Suprapubic skin (tissue), 4 donors: ENCODE data around the gene PAK6. TPM values are rescaled to one million over a fixed set of nuclear protein-coding genes. Genes with fewer than 3 reads are reported as not detected.

ENCODE experiments used
- DNase-seq, 2 donors: peaks; one replicate each; pipeline ENCODE4 v3.0.0-alpha.2; 2019; ENCODE audit warnings: low spot score in 2 of 2
- H3K27ac ChIP-seq: fragments of 200-600 bp; sonication (generic); one replicate; pipeline ENCODE4 v1.5.1; 2019
- H3K27me3 ChIP-seq: fragments of 200-600 bp; sonication (generic); one replicate; pipeline ENCODE4 v1.5.1; 2019
- H3K36me3 ChIP-seq: fragments of 200-600 bp; sonication (generic); one replicate; pipeline ENCODE4 v1.5.1; 2019
- H3K4me1 ChIP-seq: fragments of 200-600 bp; sonication (generic); one replicate; pipeline ENCODE4 v1.5.1; 2019
- H3K4me3 ChIP-seq: fragments of 200-600 bp; sonication (generic); one replicate; pipeline ENCODE4 v1.5.1; 2019; ENCODE audit warnings: mild to moderate bottlenecking
- H3K9me3 ChIP-seq: fragments of 200-600 bp; sonication (generic); one replicate; pipeline ENCODE4 v1.5.1; 2019
- CTCF ChIP-seq, 2 donors: fragments of 200-600 bp in 1 of 2; fragments of 450-650 bp in 1 of 2; sonication (generic) in 1 of 2; IDR thresholded peaks; one replicate each; pipeline ENCODE4 v1.5.1; 2016 to 2019; ENCODE audit warnings: antibody characterized with exemption in 2 of 2, mild to moderate bottlenecking in 1 of 2, moderate library complexity in 1 of 2
- EP300 ChIP-seq: sonication (generic); formaldehyde crosslinking; IDR thresholded peaks from one replicate; pipeline ENCODE4 v1.6.1; 2017; ENCODE audit warnings: antibody characterized with exemption
- POLR2A ChIP-seq, 2 donors: fragments of 450-650 bp; IDR thresholded peaks; one replicate each; pipeline ENCODE4 v1.6.1; 2017; ENCODE audit warnings: antibody characterized with exemption in 2 of 2, mild to moderate bottlenecking in 2 of 2, moderate library complexity in 2 of 2
- POLR2AphosphoS5 ChIP-seq, 3 donors: sonication (generic); formaldehyde crosslinking; IDR thresholded peaks; one replicate each; pipeline ENCODE4 v1.6.1; 2017; ENCODE audit warnings: antibody characterized with exemption in 3 of 3
- WGBS: methylation state at CpG from one replicate; pipeline ENCODE4 v1.1.5; 2018; 5-methylcytosine and 5-hydroxymethylcytosine counted together
- total RNA-seq, 4 donors: library from RNA; depleted of rRNA; stranded (reverse); fragments of >200 nt; gene quantifications; one replicate each; pipeline ENCODE4 v1.1.0, GENCODE V29; 2016

The PAK6 gene
- total RNA-seq, 4 donors from 2014 or later, result 71.7 to 145 (median 79.2) TPM

GRCh38 chr15:40249477-40250303, 10.8 kb downstream of the PAK6 start:
- DNase-seq, result peak in 1 of 2 donors; percentile 54
- TF ChIP-seq EP300 (no peak), CTCF (IDR thresholded peaks at IDR 0.05) (no peak), POLR2A (IDR thresholded peaks at IDR 0.05) (no peak), POLR2AphosphoS5 (IDR thresholded peaks at IDR 0.05) (no peak)
- peaks cover 2% of the 10 kb centered on the region for H3K27me3 ChIP-seq
- no peak overlapping the region for H3K4me3 ChIP-seq
- H3K36me3 ChIP-seq, result no peaks in the 10 kb centered on the region
- peaks cover 76% of the 10 kb centered on the region for H3K4me1 ChIP-seq
- no peaks in the 10 kb centered on the region for H3K9me3 ChIP-seq
- 38% methylated on average over 10 of the region's 11 CpGs for WGBS
- H3K27ac ChIP-seq, result peak overlapping the region; percentile 58

- DNase-seq, result peak in 1 of 2 donors; percentile 19
- Histone ChIP-seq H3K27me3 (peaks cover 2% of the 10 kb centered on the region), H3K9me3 (no peaks in the 10 kb centered on the region), H3K27ac (no peak overlapping the region), H3K4me3 (no peak overlapping the region), H3K4me1 (peaks cover 70% of the 10 kb centered on the region), H3K36me3 (no peaks in the 10 kb centered on the region)
- 64% methylated on average over 8 of the region's 8 CpGs for WGBS
- no peak for TF ChIP-seq EP300
- no peak for TF ChIP-seq CTCF (IDR thresholded peaks at IDR 0.05)
- TF ChIP-seq POLR2A (IDR thresholded peaks at IDR 0.05), result no peak
- TF ChIP-seq POLR2AphosphoS5 (IDR thresholded peaks at IDR 0.05), result no peak
These were observed 11.4 kb downstream of the PAK6 start for GRCh38 chr15:40250304-40250656.

- Histone ChIP-seq H3K4me3 (no peak overlapping the region), H3K36me3 (no peaks in the 10 kb centered on the region), H3K27me3 (peaks cover 2% of the 10 kb centered on the region), H3K9me3 (no peaks in the 10 kb centered on the region), H3K27ac (no peak overlapping the region), H3K4me1 (peaks cover 64% of the 10 kb centered on the region)
- WGBS, result 85% methylated on average over 13 of the region's 13 CpGs
- no peak for DNase-seq
- TF ChIP-seq CTCF (IDR thresholded peaks at IDR 0.05), result no peak
- no peak for TF ChIP-seq POLR2AphosphoS5 (IDR thresholded peaks at IDR 0.05)
- TF ChIP-seq EP300, result no peak
- no peak for TF ChIP-seq POLR2A (IDR thresholded peaks at IDR 0.05)
These were observed 12.1 kb downstream of the PAK6 start for GRCh38 chr15:40250771-40251483.

GRCh38 chr15:40251486-40252140, 12.8 kb downstream of the PAK6 start:
- Histone ChIP-seq H3K4me1 (peaks cover 58% of the 10 kb centered on the region), H3K27me3 (peaks cover 2% of the 10 kb centered on the region), H3K27ac (peak overlapping the region; percentile 81), H3K4me3 (no peak overlapping the region), H3K36me3 (no peaks in the 10 kb centered on the region), H3K9me3 (no peaks in the 10 kb centered on the region)
- 68% methylated on average over 5 of the region's 10 CpGs for WGBS
- DNase-seq, result no peak
- TF ChIP-seq POLR2A (IDR thresholded peaks at IDR 0.05) (no peak), CTCF (IDR thresholded peaks at IDR 0.05) (no peak), EP300 (no peak), POLR2AphosphoS5 (IDR thresholded peaks at IDR 0.05) (no peak)

- no CpG with 5 or more reads among the region's 27 CpGs for WGBS
- TF ChIP-seq CTCF (IDR thresholded peaks at IDR 0.05), result no peak
- no peak for TF ChIP-seq POLR2A (IDR thresholded peaks at IDR 0.05)
- no peak for TF ChIP-seq POLR2AphosphoS5 (IDR thresholded peaks at IDR 0.05)
- TF ChIP-seq EP300, result no peak
- no peak for DNase-seq
- Histone ChIP-seq H3K4me3 (peak overlapping the region; percentile 64), H3K27ac (peak overlapping the region; percentile 81), H3K9me3 (no peaks in the 10 kb centered on the region), H3K36me3 (peaks cover 4% of the 10 kb centered on the region), H3K4me1 (peaks cover 53% of the 10 kb centered on the region), H3K27me3 (peaks cover 2% of the 10 kb centered on the region)
These were observed 13.2 kb downstream of the PAK6 start for GRCh38 chr15:40252141-40252437.
